22Rv1 (cell line): ENCODE measurements around the gene NTN1.

Experiments
- CTCF ChIP-seq: fragments of 450-650 bp; IDR thresholded peaks from 2 replicates; pipeline ENCODE4 v1.5.1; 2017; ENCODE audit warnings: mild to moderate bottlenecking
- ZFX ChIP-seq: fragments of 450-650 bp; IDR thresholded peaks from 2 replicates; pipeline ENCODE4 v1.6.1; 2017; ENCODE audit warnings: antibody characterized with exemption, borderline replicate concordance

GRCh38 chr17:9056566-9056965 lies 35.3 kb downstream of the NTN1 start:
- no peak for TF ChIP-seq CTCF
- TF ChIP-seq ZFX: no peak
